HepG2 (cell line): ENCODE results near the gene STRN3. TPM values are rescaled to one million over a fixed set of nuclear protein-coding genes. Genes with fewer than 3 reads are reported as not detected.

Source experiments
- BATF2 ChIP-seq: sonication (generic); formaldehyde crosslinking; IDR thresholded peaks from 2 replicates; pipeline ENCODE4 v1.8.0; 2022; ENCODE audit warnings: mild to moderate bottlenecking, missing genetic modification reagents, moderate library complexity
- BRD4 ChIP-seq: sonication (generic); formaldehyde crosslinking; IDR thresholded peaks from 2 replicates; pipeline ENCODE4 v1.4.0; 2020; ENCODE audit warnings: missing genetic modification reagents
- CEBPZ ChIP-seq: IDR thresholded peaks from 2 replicates; pipeline ENCODE4 v1.6.1; 2012; ENCODE audit warnings: low read length, improper control_type of control experiment
- KDM5A ChIP-seq: fragments of 200-600 bp; sonication (generic); IDR thresholded peaks from 2 replicates; pipeline ENCODE4 v1.7.0; 2018; ENCODE audit warnings: antibody characterized with exemption, mild to moderate bottlenecking, low read length, borderline replicate concordance
- LRRFIP1 ChIP-seq: sonication (generic); formaldehyde crosslinking; conservative IDR thresholded peaks from 2 replicates; pipeline ENCODE4 v1.4.0; 2020; ENCODE audit warnings: missing genetic modification reagents
- MBNL3 ChIP-seq: fragments of 250-450 bp; sonication (Bioruptor Pico); conservative IDR thresholded peaks from 2 replicates; pipeline ENCODE4 v1.8.0; 2022; ENCODE audit warnings: mild to moderate bottlenecking, inconsistent platforms
- PCBP1 ChIP-seq: fragments of 200-400 bp; formaldehyde crosslinking; IDR thresholded peaks from 2 replicates; pipeline ENCODE4 v1.6.1; 2017; ENCODE audit warnings: mild to moderate bottlenecking, low read depth, low read length, borderline replicate concordance
- RBAK ChIP-seq: sonication (generic); formaldehyde crosslinking; IDR thresholded peaks from 2 replicates; pipeline ENCODE4 v1.5.1; 2020; ENCODE audit warnings: mild to moderate bottlenecking, missing genetic modification reagents
- RFX1 ChIP-seq: fragments of 450-650 bp; IDR thresholded peaks from 2 replicates; pipeline ENCODE4 v1.6.1; 2017
- SALL1 ChIP-seq: sonication (generic); formaldehyde crosslinking; IDR thresholded peaks from 2 replicates; pipeline ENCODE4 v1.8.0; 2022; ENCODE audit warnings: mild to moderate bottlenecking, missing genetic modification reagents
- U2AF1 ChIP-seq: fragments of 200-400 bp; formaldehyde crosslinking; optimal IDR thresholded peaks from 2 replicates; pipeline ENCODE3; 2017; ENCODE audit warnings: mild to moderate bottlenecking, low read depth, low read length
- ZFP82 ChIP-seq: sonication (generic); formaldehyde crosslinking; IDR thresholded peaks from 2 replicates; pipeline ENCODE4 v1.5.1; 2020; ENCODE audit warnings: mild to moderate bottlenecking, missing genetic modification reagents, borderline replicate concordance
- ZFP90 ChIP-seq: sonication (generic); formaldehyde crosslinking; IDR thresholded peaks from 2 replicates; pipeline ENCODE4 v1.8.0; 2022; ENCODE audit warnings: missing genetic modification reagents, mild to moderate bottlenecking, inconsistent platforms, borderline replicate concordance
- ZMYM3 ChIP-seq: sonication (generic); formaldehyde crosslinking; IDR thresholded peaks from 2 replicates; pipeline ENCODE4 v1.5.1; 2020; ENCODE audit warnings: mild to moderate bottlenecking, missing genetic modification reagents
- ZNF101 ChIP-seq: sonication (generic); formaldehyde crosslinking; IDR thresholded peaks from 2 replicates; pipeline ENCODE4 v1.4.0; 2020; ENCODE audit warnings: mild to moderate bottlenecking, low read depth, missing genetic modification reagents, borderline replicate concordance
- ZNF251 ChIP-seq: sonication (generic); formaldehyde crosslinking; IDR thresholded peaks from 2 replicates; pipeline ENCODE4 v1.9.0; 2021; ENCODE audit warnings: mild to moderate bottlenecking, missing genetic modification reagents
- ZNF335 ChIP-seq: sonication (generic); formaldehyde crosslinking; IDR thresholded peaks from 2 replicates; pipeline ENCODE4 v1.4.0; 2020; ENCODE audit warnings: missing genetic modification reagents
- ZNF557 ChIP-seq: sonication (generic); formaldehyde crosslinking; IDR thresholded peaks from 2 replicates; pipeline ENCODE4 v1.4.0; 2020; ENCODE audit warnings: missing genetic modification reagents
- ZNF704 ChIP-seq: sonication (generic); formaldehyde crosslinking; IDR thresholded peaks from 2 replicates; pipeline ENCODE4 v1.8.1; 2023; ENCODE audit warnings: mild to moderate bottlenecking, inconsistent platforms, moderate library complexity, missing genetic modification reagents, borderline replicate concordance
- polyA plus RNA-seq, 8 experiments: library from polyadenylated mRNA; depleted of rRNA in 3 of 8; stranded (reverse) in 7 of 8; unstranded in 1 of 8; fragments of >200 nt; fragmentation: Illumina TruSeq in 4 of 8; extraction: Trizol in 4 of 8; gene quantifications; 2 replicates each; pipeline versions ENCODE4 v1.2.1 to v1.2.3, GENCODE V29; 2011 to 2016; ENCODE audit warnings: low read depth in 4 of 8, missing spikeins in 1 of 8, mixed read lengths in 1 of 8; ENCODE audit not compliant: insufficient read depth in 1 of 8
- total RNA-seq, 5 experiments: library from RNA; depleted of rRNA; stranded (reverse); fragments of >200 nt; fragmentation: Illumina TruSeq; extraction: Trizol; gene quantifications; 2 replicates each; pipeline ENCODE4 v1.2.3, GENCODE V29; 2016; ENCODE audit warnings: low read depth in 1 of 5

The STRN3 gene
- total and polyA plus RNA-seq, 2 of the 13 experiments (the other 11 are each of a cell fraction or from before 2014, with no cell fraction given), result 49.4 to 123 TPM

- TF ChIP-seq BRD4 (CRISPR knock-in tag), result no peak; the same call in 1 of the 2 replicates
- 0 out of 2 replicates have a peak, but pooled peaks have one; percentile 20 for TF ChIP-seq ZNF251
- TF ChIP-seq MBNL3 (CRISPR knock-in tag), result no peak
- TF ChIP-seq PCBP1, result peak; percentile 99
- peak; percentile 92 for TF ChIP-seq ZFP82 (CRISPR knock-in tag)
- no peak for TF ChIP-seq RFX1
- TF ChIP-seq ZNF101, result no peak; the same call in 1 of the 2 replicates
- TF ChIP-seq ZNF557 (CRISPR knock-in tag), result peak; percentile 90; the same call in 1 of the 2 replicates
- peak; percentile 74; the same call in 1 of the 2 replicates for TF ChIP-seq ZMYM3 (CRISPR knock-in tag)
- TF ChIP-seq ZNF335 (CRISPR knock-in tag), result no peak
- peak; percentile 82; the same call in 1 of the 2 replicates for TF ChIP-seq SALL1 (CRISPR knock-in tag)
- no peak for TF ChIP-seq RBAK (CRISPR knock-in tag)
- peak; percentile 88 for TF ChIP-seq KDM5A
- TF ChIP-seq BATF2 (CRISPR knock-in tag), result no peak
- peak; percentile 78 for TF ChIP-seq ZNF704 (CRISPR knock-in tag)
- TF ChIP-seq LRRFIP1 (CRISPR knock-in tag), result no peak
- TF ChIP-seq CEBPZ, result no peak
- TF ChIP-seq ZFP90 (CRISPR knock-in tag), result peak; percentile 22; the same call in 1 of the 2 replicates
- TF ChIP-seq U2AF1, result no peak
These were observed 464 bp upstream of the STRN3 start (continued) for GRCh38 chr14:31026450-31027235.
